ENCODE data around the gene DRC7. TPM values are rescaled to one million over a fixed set of nuclear protein-coding genes. Genes with fewer than 3 reads are reported as not detected.

Gene DRC7
- total RNA-seq, 1 experiment from 2014 or later: not detected

DNA sequence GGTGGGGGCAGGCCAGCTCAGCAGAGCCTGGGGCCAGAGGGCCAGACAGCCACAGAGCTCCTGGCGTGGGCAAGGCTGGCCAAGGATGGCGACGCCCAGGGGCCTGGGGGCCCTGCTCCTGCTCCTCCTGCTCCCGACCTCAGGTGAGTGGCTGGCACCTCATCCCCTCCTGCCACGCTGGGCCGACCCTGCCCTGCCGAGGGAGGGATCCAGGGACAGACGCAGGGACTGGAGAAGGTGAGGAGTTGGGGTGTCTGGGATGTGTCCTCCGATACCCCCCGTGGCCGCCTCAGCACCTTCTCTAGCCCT lies 26.4 kb upstream of the DRC7 start, which contains the start of gene ADGRG3:
TSS of gene ADGRG3 (plus strand) at position 44 of the 309 bp plus-strand sequence. CDS start at position 86, 42 bp downstream.
- H3K4me2 ChIP-seq (ENCODE audit: low read length): no peak within 1 kb of the TSS
- CTCF ChIA-PET: no interaction called here
- no peaks in the 10 kb centered on the region for H3K36me3 ChIP-seq (ENCODE audit: low read depth, low read length)

GRCh38 chr16:57668630-57669475 lies 25.8 kb upstream of the DRC7 start:
- ChIA-PET CTCF (no interaction called here), POLR2A (ENCODE audit: unreplicated experiment) (no interaction called here)
- Histone ChIP-seq H3K79me2 (ENCODE audit: low read length) (no peaks in the 10 kb centered on the region), H3K9ac (ENCODE audit: low read length) (no peak overlapping the region), H3K9me2 (replicated peaks; ENCODE audit: low read length) (no peaks in the 10 kb centered on the region), H3K27me3 (ENCODE audit: low read length) (no peaks in the 10 kb centered on the region), H3K27ac (ENCODE audit: low read length) (no peak overlapping the region), H4K20me1 (ENCODE audit: low read length) (no peaks in the 10 kb centered on the region), H3K4me1 (ENCODE audit: insufficient read depth, low read length) (no peaks in the 10 kb centered on the region), H3K36me3 (ENCODE audit: low read depth, low read length) (no peaks in the 10 kb centered on the region), H2AFZ (ENCODE audit: low read length) (no peak overlapping the region), H3K4me3 (ENCODE audit: low read length) (no peak overlapping the region), H3K9me3 (ENCODE audit: low read length) (no peaks in the 10 kb centered on the region), H3F3A (ENCODE audit: low read length, unreplicated experiment) (no peaks in the 10 kb centered on the region), H3K4me2 (ENCODE audit: low read length) (no peak overlapping the region)
- ATAC-seq (no peak), DNase-seq (no peak)
- TF ChIP-seq CTCF (conservative IDR thresholded peaks at IDR 0.05; ENCODE audit: low read depth, low read length) (no peak), EZH2 (IDR thresholded peaks at IDR 0.05; ENCODE audit: low read length, unreplicated experiment) (no peak), EZH2phosphoT487 (IDR thresholded peaks at IDR 0.05; ENCODE audit: borderline replicate concordance, low read length) (no peak)
- no TSS peak for BruUV-seq (replicated peaks)
- intact Hi-C loops (cut with micrococcal nuclease): no loop called here

More for the DNA sequence above, 26.4 kb upstream of the DRC7 start, which contains the start of gene ADGRG3:
- no peaks in the 10 kb centered on the region for H3K4me1 ChIP-seq (ENCODE audit: insufficient read depth, low read length)
- POLR2A ChIA-PET (ENCODE audit: unreplicated experiment): no interaction called here
- H3K9me3 ChIP-seq (ENCODE audit: low read length): no peaks in the 10 kb centered on the region
- intact Hi-C loops (cut with micrococcal nuclease): no loop called here
- H4K20me1 ChIP-seq (ENCODE audit: low read length): no peaks in the 10 kb centered on the region
- DNase-seq (no peak), ATAC-seq (no peak)
- BruUV-seq (replicated peaks): no TSS peak
- no peaks in the 10 kb centered on the region for H3K9me2 ChIP-seq (replicated peaks; ENCODE audit: low read length)
- H3K79me2 ChIP-seq (ENCODE audit: low read length): no peaks in the 10 kb centered on the region
- H3K4me3 ChIP-seq (ENCODE audit: low read length): no peak within 1 kb of the TSS
- no peak within 1 kb of the TSS for H3K27ac ChIP-seq (ENCODE audit: low read length)
- no peaks in the 10 kb centered on the region for H3K27me3 ChIP-seq (ENCODE audit: low read length)
- H2AFZ ChIP-seq (ENCODE audit: low read length): no peak within 1 kb of the TSS
- H3K9ac ChIP-seq (ENCODE audit: low read length): no peak within 1 kb of the TSS
- no peak for TF ChIP-seq EZH2 (IDR thresholded peaks at IDR 0.05; ENCODE audit: low read length, unreplicated experiment)
- TF ChIP-seq CTCF (conservative IDR thresholded peaks at IDR 0.05; ENCODE audit: low read depth, low read length): no peak
- no peak for TF ChIP-seq EZH2phosphoT487 (IDR thresholded peaks at IDR 0.05; ENCODE audit: borderline replicate concordance, low read length)
- H3F3A ChIP-seq (ENCODE audit: low read length, unreplicated experiment): no peaks in the 10 kb centered on the region

DNA sequence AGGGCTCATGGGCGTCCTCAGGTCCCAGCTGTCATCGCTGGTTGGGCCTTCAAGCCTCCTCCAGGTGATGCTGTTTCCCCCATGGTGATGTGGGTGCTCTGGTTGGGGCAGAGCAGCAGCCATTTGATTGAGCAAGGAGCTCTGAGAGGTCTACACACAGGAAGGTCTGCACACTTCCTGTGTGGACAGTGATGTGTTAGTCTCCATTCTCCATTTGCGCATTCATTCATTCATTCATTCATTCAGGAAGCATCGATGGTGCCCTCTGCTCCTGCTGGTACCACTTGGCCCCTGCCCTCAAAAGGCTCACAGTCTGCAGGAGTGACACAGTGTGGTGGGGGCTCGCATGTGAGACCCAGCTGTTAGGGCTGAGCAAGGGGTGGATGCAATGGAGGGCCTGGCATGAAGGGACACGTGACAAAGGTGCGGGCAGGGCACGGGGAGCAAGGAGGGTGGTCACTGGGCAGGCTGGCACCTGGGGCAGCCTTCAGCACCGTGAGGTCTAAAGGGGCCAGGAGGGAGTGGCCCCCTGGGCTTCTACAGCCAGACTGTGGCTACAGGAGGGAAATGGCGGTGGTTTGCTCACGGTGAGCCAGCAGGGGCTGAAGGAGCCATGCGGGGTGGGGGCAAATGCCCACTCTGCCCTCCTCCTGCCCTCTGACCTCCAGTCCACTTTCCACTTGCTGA lies 25.0 kb upstream of the DRC7 start:
- H3K36me3 ChIP-seq (ENCODE audit: low read depth, low read length): no peaks in the 10 kb centered on the region
- intact Hi-C loops (cut with micrococcal nuclease): no loop called here
- POLR2A ChIA-PET (ENCODE audit: unreplicated experiment): no interaction called here

More for the DNA sequence above, 25.0 kb upstream of the DRC7 start:
- BruUV-seq (replicated peaks): no TSS peak
- H3K9ac ChIP-seq (ENCODE audit: low read length): no peak overlapping the region
- H3K9me2 ChIP-seq (replicated peaks; ENCODE audit: low read length): no peaks in the 10 kb centered on the region
- H3K4me2 ChIP-seq (ENCODE audit: low read length): no peak overlapping the region
- H3K27me3 ChIP-seq (ENCODE audit: low read length): no peaks in the 10 kb centered on the region
- CTCF ChIA-PET: no interaction called here
- no peak for ATAC-seq
- DNase-seq: no peak
- no peaks in the 10 kb centered on the region for H3K4me1 ChIP-seq (ENCODE audit: insufficient read depth, low read length)
- H3K4me3 ChIP-seq (ENCODE audit: low read length): no peak overlapping the region
- TF ChIP-seq EZH2phosphoT487 (IDR thresholded peaks at IDR 0.05; ENCODE audit: borderline replicate concordance, low read length) (no peak), EZH2 (IDR thresholded peaks at IDR 0.05; ENCODE audit: low read length, unreplicated experiment) (no peak), CTCF (conservative IDR thresholded peaks at IDR 0.05; ENCODE audit: low read depth, low read length) (no peak)
- no peaks in the 10 kb centered on the region for H4K20me1 ChIP-seq (ENCODE audit: low read length)
- H3F3A ChIP-seq (ENCODE audit: low read length, unreplicated experiment): no peaks in the 10 kb centered on the region
- no peaks in the 10 kb centered on the region for H3K79me2 ChIP-seq (ENCODE audit: low read length)
- no peak overlapping the region for H2AFZ ChIP-seq (ENCODE audit: low read length)
- no peak overlapping the region for H3K27ac ChIP-seq (ENCODE audit: low read length)
- H3K9me3 ChIP-seq (ENCODE audit: low read length): no peaks in the 10 kb centered on the region

Measured in PC-3 (cell line).